Keratinocyte (primary cell): ENCODE results near the gene TTC14. TPM values are rescaled to one million over a fixed set of nuclear protein-coding genes. Genes with fewer than 3 reads are reported as not detected.
"Not testable (repeated sequence)": the region's sequence is repeated elsewhere in the genome, so short reads cannot be mapped to it uniquely, and the experiment has no call there.

Experiments used
- DNase-seq: peaks from one replicate; pipeline ENCODE4 v3.0.0-alpha.2; 2011; ENCODE audit warnings: low read depth, missing footprints, low spot score
- FAIRE-seq: peaks from 2 replicates; lab custom pipeline; 2011; peaks lifted over from hg19 to GRCh38; lab: Jason Lieb, UNC
- H2AFZ ChIP-seq: 2 replicates; pipeline ENCODE4 v1.6.0; 2012; ENCODE audit warnings: low read length, control low read depth, inconsistent platforms; ENCODE audit not compliant: control insufficient read depth
- H3K27ac ChIP-seq: 2 replicates; pipeline ENCODE4 v1.5.1; 2011; ENCODE audit warnings: low read length; ENCODE audit not compliant: control insufficient read depth, insufficient read depth
- H3K27me3 ChIP-seq: 3 replicates; pipeline ENCODE4 v1.6.0; 2011; ENCODE audit warnings: low read length; ENCODE audit not compliant: control insufficient read depth, insufficient read depth; ENCODE audit errors: extremely low read depth
- H3K36me3 ChIP-seq, 2 experiments: 2 replicates in 1 of 2; 3 replicates in 1 of 2; pipeline ENCODE4 v1.5.1; 2011; ENCODE audit warnings: low read length in 2 of 2, mild to moderate bottlenecking in 1 of 2; ENCODE audit not compliant: control insufficient read depth in 2 of 2, insufficient read depth in 2 of 2; ENCODE audit errors: extremely low read depth in 1 of 2
- H3K4me1 ChIP-seq: 3 replicates; pipeline ENCODE4 v1.5.1; 2011; ENCODE audit warnings: low read length; ENCODE audit not compliant: control insufficient read depth, insufficient read depth; ENCODE audit errors: extremely low read depth
- H3K4me2 ChIP-seq: 3 replicates; pipeline ENCODE4 v1.6.0; 2011; ENCODE audit warnings: low read depth, low read length; ENCODE audit not compliant: control insufficient read depth, insufficient read depth; ENCODE audit errors: extremely low read depth
- H3K4me3 ChIP-seq, 3 experiments: fragments of 200-600 bp in 1 of 3; sonication (generic) in 1 of 3; 2 replicates in 2 of 3; 3 replicates in 1 of 3; pipeline ENCODE4 v1.5.1; 2011 to 2016; ENCODE audit warnings: low read length in 3 of 3, mild to moderate bottlenecking in 3 of 3, control low read depth in 2 of 3, inconsistent platforms in 1 of 3, low read depth in 1 of 3, mixed read lengths in 1 of 3, mixed run types in 1 of 3, moderate library complexity in 1 of 3; ENCODE audit not compliant: control insufficient read depth in 2 of 3, insufficient read depth in 2 of 3; ENCODE audit errors: extremely low read depth in 1 of 3
- H3K79me2 ChIP-seq: 2 replicates; pipeline ENCODE4 v1.6.0; 2012; ENCODE audit warnings: low read length; ENCODE audit not compliant: control insufficient read depth, insufficient read depth
- H3K9ac ChIP-seq: 3 replicates; pipeline ENCODE4 v1.6.0; 2011; ENCODE audit warnings: low read length; ENCODE audit not compliant: control insufficient read depth, insufficient read depth; ENCODE audit errors: extremely low read depth
- H3K9me1 ChIP-seq: 3 replicates; pipeline ENCODE4 v1.6.0; 2011; ENCODE audit warnings: low read length; ENCODE audit not compliant: control insufficient read depth, insufficient read depth; ENCODE audit errors: extremely low read depth
- H3K9me3 ChIP-seq: 2 replicates; pipeline ENCODE4 v1.5.1; 2012; ENCODE audit warnings: low read depth, low read length; ENCODE audit not compliant: control insufficient read depth
- H4K20me1 ChIP-seq: 3 replicates; pipeline ENCODE4 v1.6.0; 2011; ENCODE audit warnings: low read length; ENCODE audit not compliant: control insufficient read depth, insufficient read depth; ENCODE audit errors: extremely low read depth
- CTCF ChIP-seq, 3 experiments: IDR thresholded peaks in 1 of 3; conservative IDR thresholded peaks in 1 of 3; optimal IDR thresholded peaks in 1 of 3; 2 replicates in 2 of 3; 3 replicates in 1 of 3; pipeline versions ENCODE3 to v1.5.1; 2011; ENCODE audit warnings: low read length in 3 of 3, mild to moderate bottlenecking in 3 of 3, moderate library complexity in 2 of 3, control low read depth in 1 of 3, inconsistent platforms in 1 of 3; ENCODE audit not compliant: insufficient read depth in 2 of 3; ENCODE audit errors: extremely low read depth in 1 of 3
- EZH2 ChIP-seq: IDR thresholded peaks from one replicate; pipeline ENCODE4 v1.6.1; 2012; ENCODE audit warnings: inconsistent platforms, mild to moderate bottlenecking, low read length, moderate library complexity
- dilution Hi-C: fragments of 300-500 bp; cut with MboI; formaldehyde crosslinking; loops from one replicate; pipeline ENCODE4 v1.7.0; 2020; ENCODE audit warnings: low sequenced_read_pairs; ENCODE audit not compliant: extremely low pct_ligation_motif_present
- polyA plus RNA-seq, 5 experiments: library from polyadenylated mRNA; depleted of rRNA in 3 of 5; stranded (reverse) in 3 of 5; stranded (forward) in 1 of 5; unstranded in 1 of 5; fragments of >200 nt; gene quantifications; 1 replicate in 1 of 5; 2 replicates in 3 of 5; 3 replicates in 1 of 5; pipeline versions ENCODE4 v1.2.1 to v1.2.3, GENCODE V29; 2011 to 2012; ENCODE audit warnings: missing spikeins in 2 of 5, low read depth in 1 of 5, low replicate concordance in 1 of 5

The TTC14 gene
- polyA plus RNA-seq, 1 donor (not counting 4 experiments of a cell fraction or from before 2014, with no cell fraction given) = 30.5 TPM

- Histone ChIP-seq H3K4me2 (no peak overlapping the region), H3K9me1 (no peaks in the 10 kb centered on the region), H2AFZ (no peak overlapping the region), H3K27ac (no peak overlapping the region), H3K4me1 (no peaks in the 10 kb centered on the region), H3K4me3 (no peak overlapping the region), H3K9me3 (no peaks in the 10 kb centered on the region), H3K27me3 (no peaks in the 10 kb centered on the region), H3K9ac (no peak overlapping the region), H3K79me2 (no peaks in the 10 kb centered on the region), H3K36me3 (peaks cover 5 to 9% of the 10 kb centered on the region in 2 experiments), H4K20me1 (no peaks in the 10 kb centered on the region)
- dilution Hi-C loops = no loop called here
- FAIRE-seq = no peak
- no peak for DNase-seq
- TF ChIP-seq CTCF (optimal IDR thresholded peaks at IDR 0.05 in 1 of 3, IDR thresholded peaks at IDR 0.05 in 1 of 3, conservative IDR thresholded peaks at IDR 0.05 in 1 of 3; ENCODE audit: extremely low read depth in 1 of 3, insufficient read depth in 2 of 3, low read length in 3 of 3) (no peak), EZH2 (no peak)
Measured at GRCh38 chr3:180617049-180617448, 15.1 kb downstream of the TTC14 start.

GRCh38 chr3:180618563-180618962 is 16.6 kb downstream of the TTC14 start:
- H3K9me1 ChIP-seq, H3K4me3 ChIP-seq, H3K27ac ChIP-seq, H3K4me2 ChIP-seq, H3K9me3 ChIP-seq, DNase-seq, H3K4me1 ChIP-seq, H4K20me1 ChIP-seq, H3K27me3 ChIP-seq, dilution Hi-C loops, H2AFZ ChIP-seq, H3K79me2 ChIP-seq, FAIRE-seq, H3K36me3 ChIP-seq, H3K9ac ChIP-seq: not testable (repeated sequence)

- H4K20me1 ChIP-seq = no peaks in the 10 kb centered on the region
- no peak for TF ChIP-seq EZH2
- TF ChIP-seq CTCF (optimal IDR thresholded peaks at IDR 0.05 in 1 of 3, IDR thresholded peaks at IDR 0.05 in 1 of 3, conservative IDR thresholded peaks at IDR 0.05 in 1 of 3; ENCODE audit: extremely low read depth in 1 of 3, insufficient read depth in 2 of 3, low read length in 3 of 3) = no peak
- no peak for FAIRE-seq
- no peaks in the 10 kb centered on the region for H3K27me3 ChIP-seq
- no peaks in the 10 kb centered on the region for H3K9me3 ChIP-seq
- H3K27ac ChIP-seq = no peak overlapping the region
- H3K9me1 ChIP-seq = no peaks in the 10 kb centered on the region
- no peak overlapping the region for H3K4me2 ChIP-seq
- no peaks in the 10 kb centered on the region for H3K79me2 ChIP-seq
- no peak for DNase-seq
- no peaks in the 10 kb centered on the region for H3K4me1 ChIP-seq
- no peak overlapping the region for H3K9ac ChIP-seq
- H2AFZ ChIP-seq = no peak overlapping the region
- dilution Hi-C loops = no loop called here
- H3K36me3 ChIP-seq = peaks cover 0 to 5% of the 10 kb centered on the region in 2 experiments
- H3K4me3 ChIP-seq = no peak overlapping the region
Measured at GRCh38 chr3:180619723-180620122, 17.8 kb downstream of the TTC14 start.
